Mucosa of descending colon (tissue), 3 donors: ENCODE results near the gene MAEA. TPM values are rescaled to one million over a fixed set of nuclear protein-coding genes. Genes with fewer than 3 reads are reported as not detected.

Experiments
- ATAC-seq: fragments of 200-7000 bp; cut with Tn5 transposase; one replicate; pipeline ENCODE4 v1.9.1; 2020; ENCODE audit warnings: mild to moderate bottlenecking, moderate library complexity
- DNase-seq, 3 donors: peaks; one replicate each; pipeline ENCODE4 v3.0.0-alpha.2; 2020
- H3K36me3 ChIP-seq: fragments of 200-600 bp; one replicate; pipeline ENCODE4 v1.8.0; 2021; ENCODE audit warnings: low read depth, mild to moderate bottlenecking
- H3K4me1 ChIP-seq: fragments of 200-600 bp; one replicate; pipeline ENCODE4 v1.8.0; 2021; ENCODE audit warnings: low read depth, mild to moderate bottlenecking
- H3K4me3 ChIP-seq: fragments of 200-600 bp; one replicate; pipeline ENCODE4 v1.8.0; 2021; ENCODE audit warnings: mild to moderate bottlenecking
- H3K9me3 ChIP-seq: fragments of 200-600 bp; one replicate; pipeline ENCODE4 v1.8.0; 2021; ENCODE audit warnings: mild to moderate bottlenecking
- CTCF ChIP-seq: fragments of 200-600 bp; IDR thresholded peaks from one replicate; pipeline ENCODE4 v1.8.0; 2022; ENCODE audit warnings: antibody characterized with exemption, mild to moderate bottlenecking
- intact Hi-C, 2 donors: fragments of 100-400 bp; cut with DNase I in 1 of 2; cut with micrococcal nuclease in 1 of 2; formaldehyde crosslinking; loops; one replicate each; pipeline versions ENCODE4 v1.11.0 to v1.11.1; 2022; cut with DNase I, micrococcal nuclease
- total RNA-seq, 3 donors: library from RNA; stranded (reverse); fragmentation: NEBNext Ultra II Directional in 2 of 3; extraction: Animal tissue kit (Norgen Biotek cat#: 25700) in 2 of 3; gene quantifications; one replicate each; pipeline versions ENCODE4 v1.2.1 to v1.2.4, GENCODE V29; 2021 to 2023
- donor health status: DM: no; HTN: no; CAD: no; lungs with moderate emphysema.
- donor health status: DM: no; HTN: no; CAD: no.
- donor health status: DM: no; HTN: yes; CAD: no.

Gene MAEA
- total RNA-seq, 3 donors from 2014 or later: 75.5 to 112 (median 98.4) TPM

- Histone ChIP-seq H3K4me3 (no peak overlapping the region), H3K9me3 (no peaks in the 10 kb centered on the region), H3K4me1 (no peaks in the 10 kb centered on the region), H3K36me3 (no peaks in the 10 kb centered on the region)
- DNase-seq: no peak
- ATAC-seq: no peak
- intact Hi-C loops: no loop called here
- TF ChIP-seq CTCF: no peak
Observed at GRCh38 chr4:1362521-1362920, 72.8 kb downstream of the MAEA start.

GRCh38 chr4:1363513-1363912 is 73.8 kb downstream of the MAEA start:
- intact Hi-C loops: no loop called here
- no peaks in the 10 kb centered on the region for H3K4me1 ChIP-seq
- no peak for TF ChIP-seq CTCF
- no peaks in the 10 kb centered on the region for H3K36me3 ChIP-seq
- ATAC-seq (no peak), DNase-seq (no peak)
- H3K9me3 ChIP-seq: no peaks in the 10 kb centered on the region
- H3K4me3 ChIP-seq: no peak overlapping the region

- no peak for ATAC-seq
- peak in 1 of 3 donors; percentile 29 for DNase-seq
- TF ChIP-seq CTCF: no peak
- no peaks in the 10 kb centered on the region for H3K4me1 ChIP-seq
- no peaks in the 10 kb centered on the region for H3K9me3 ChIP-seq
- no peak overlapping the region for H3K4me3 ChIP-seq
- intact Hi-C loops: no loop called here
- no peaks in the 10 kb centered on the region for H3K36me3 ChIP-seq
Observed at GRCh38 chr4:1364217-1364616, 74.5 kb downstream of the MAEA start.

GRCh38 chr4:1364748-1365147 is 75.1 kb downstream of the MAEA start:
- Histone ChIP-seq H3K4me1 (no peaks in the 10 kb centered on the region), H3K4me3 (no peak overlapping the region), H3K36me3 (no peaks in the 10 kb centered on the region), H3K9me3 (no peaks in the 10 kb centered on the region)
- DNase-seq (peak in 1 of 3 donors; percentile 40), ATAC-seq (no peak)
- no peak for TF ChIP-seq CTCF
- intact Hi-C loops: no loop called here

GRCh38 chr4:1365271-1366178 is 75.8 kb downstream of the MAEA start:
- H3K4me3 ChIP-seq: no peak overlapping the region
- H3K36me3 ChIP-seq: no peaks in the 10 kb centered on the region
- H3K4me1 ChIP-seq: no peaks in the 10 kb centered on the region
- no peaks in the 10 kb centered on the region for H3K9me3 ChIP-seq
- intact Hi-C loops: no loop called here
- ATAC-seq (peak; percentile 30), DNase-seq (peak in 2 of 3 donors; percentile 29 to 49)
- no peak for TF ChIP-seq CTCF
